ENCODE data around the gene CEBPZOS.

Gene CEBPZOS

DNA sequence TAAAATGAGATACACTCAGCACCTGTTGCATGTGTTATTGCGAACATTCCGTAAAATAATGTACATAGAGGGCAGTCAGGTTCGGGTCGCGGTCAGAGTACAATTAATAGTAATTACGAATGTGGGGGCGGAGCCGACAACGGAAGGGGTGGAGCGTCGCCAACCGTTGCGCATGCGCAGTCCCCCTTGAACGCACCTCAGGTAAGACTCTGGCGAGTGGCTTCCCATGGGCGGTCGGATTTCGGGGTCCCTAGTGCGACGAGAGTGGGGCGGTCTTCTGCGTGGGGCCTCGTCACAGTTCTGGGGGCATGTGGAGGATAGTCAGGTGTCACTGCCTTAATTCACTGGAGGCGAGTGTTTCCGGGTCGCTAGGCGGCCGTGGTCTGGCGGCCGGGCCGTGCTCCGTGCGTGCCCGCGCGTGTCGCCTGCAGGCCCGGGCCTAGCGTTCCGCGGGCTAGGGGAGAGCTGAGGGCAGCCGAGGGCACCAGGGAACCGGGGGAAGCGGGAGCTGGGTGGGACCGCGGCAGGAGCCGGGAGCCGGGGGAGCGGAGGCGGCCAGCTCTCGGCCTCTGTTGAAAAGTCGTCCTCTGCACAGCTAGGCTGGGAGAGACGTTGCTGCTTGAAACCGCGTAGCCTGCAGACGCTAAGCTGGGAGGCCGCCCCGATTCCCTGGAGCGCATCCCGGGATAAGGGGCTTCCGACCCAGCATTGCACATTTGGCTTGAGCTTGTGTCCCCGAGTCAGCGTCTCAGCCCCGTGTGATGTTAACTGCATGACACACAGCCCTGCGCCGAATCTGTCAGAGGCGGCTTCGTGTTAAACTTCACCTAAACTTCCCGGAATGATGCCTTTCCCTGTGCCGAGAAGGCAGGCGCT, at the start of gene CEBPZOS:
Gene CEBPZOS, plus strand, starts transcription at position 177 of the 876 bp plus-strand sequence. CDS start 3,209 bp downstream, outside the sequence.
- DNase-seq, result peak; percentile 91

DNA sequence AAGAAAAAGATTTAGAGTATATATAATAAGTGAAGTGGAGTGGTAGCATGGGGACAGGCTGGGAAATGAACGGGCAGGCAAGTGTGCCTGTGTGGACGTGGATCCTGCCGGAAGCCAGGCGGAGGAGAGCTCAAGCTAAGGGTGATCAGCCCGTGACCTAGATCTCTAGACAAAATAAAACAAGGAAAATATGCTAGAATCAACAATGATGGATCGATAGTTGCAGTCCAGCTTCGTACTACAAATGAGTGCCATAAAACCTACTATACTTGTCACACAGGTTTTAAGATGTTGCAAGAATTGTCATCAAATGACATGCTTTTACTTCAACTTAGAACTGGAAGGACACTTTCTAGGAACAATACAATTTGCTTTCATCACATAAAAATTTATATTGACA, 48.0 kb upstream of the CEBPZOS start:
- DNase-seq, result no peak

DNA sequence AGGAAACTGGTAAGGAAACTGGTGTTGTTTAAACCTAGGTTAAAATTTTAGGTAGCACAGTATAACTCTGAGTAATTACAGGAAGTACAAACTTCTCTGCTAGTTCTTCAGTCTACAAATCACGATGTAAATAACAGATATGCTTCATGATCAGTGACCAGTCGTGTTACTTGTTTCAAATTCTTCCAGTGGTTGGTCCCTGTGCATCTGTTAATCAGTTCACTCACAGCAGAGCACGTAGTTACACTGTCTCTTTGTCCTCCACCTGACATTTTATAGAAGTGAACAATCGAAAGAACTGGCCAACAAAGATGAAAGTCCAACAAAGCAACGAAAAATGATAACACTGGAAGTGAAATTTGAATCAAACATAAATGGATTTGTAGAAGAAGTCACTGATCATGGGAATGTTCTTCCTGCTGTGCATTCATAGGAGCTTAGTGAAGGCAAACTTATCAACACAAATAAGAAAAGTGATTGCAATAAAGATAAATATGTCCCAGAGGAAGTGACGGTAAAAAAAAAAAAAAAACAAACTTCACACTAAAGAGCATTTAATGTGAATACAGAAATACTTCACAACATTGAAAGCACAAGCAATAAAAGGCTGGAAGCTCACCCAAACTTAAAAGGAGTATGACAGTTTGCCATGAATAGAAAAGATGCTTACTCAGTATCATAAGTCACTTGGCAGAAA, 46.5 kb upstream of the CEBPZOS start:
- DNase-seq, result no peak

DNA sequence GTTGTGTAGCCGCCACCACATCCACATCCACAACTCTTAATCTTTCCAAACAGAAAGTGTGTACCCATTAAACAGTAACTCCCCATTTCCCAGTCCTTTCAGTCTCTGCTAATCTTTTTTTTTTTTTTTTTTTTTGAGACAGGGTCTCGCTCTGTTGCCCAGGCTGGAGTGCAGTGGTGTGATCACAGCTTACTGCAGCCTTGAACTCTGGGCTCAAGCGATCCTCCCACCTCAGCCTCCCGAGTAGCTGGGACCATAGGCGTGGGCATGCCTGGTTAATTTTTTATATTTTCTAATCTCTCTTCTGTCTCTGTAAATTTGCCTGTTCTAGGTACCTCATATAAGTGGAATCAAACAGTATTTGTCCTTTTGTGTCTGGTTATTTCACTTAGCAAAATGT, 43.1 kb upstream of the CEBPZOS start:
- no peak for DNase-seq

DNA sequence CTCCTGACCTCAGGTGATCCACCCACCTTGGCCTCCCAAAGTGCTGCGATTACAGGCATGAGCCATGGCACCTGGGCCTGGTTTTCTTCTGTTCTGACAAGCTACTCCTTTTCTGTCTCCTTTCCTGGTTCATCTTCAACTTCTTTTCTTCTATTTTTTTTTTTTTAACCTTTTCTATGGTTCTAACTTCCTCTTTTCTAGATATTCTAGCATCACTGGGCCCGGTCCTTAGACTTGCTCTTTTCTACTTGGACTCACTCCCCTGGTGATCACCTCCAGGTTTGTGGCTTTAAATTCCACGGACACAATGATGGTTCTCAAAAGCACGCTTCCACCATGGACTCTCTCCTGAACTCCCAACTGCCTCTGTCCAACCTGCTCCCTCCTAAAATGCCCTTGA, 41.5 kb upstream of the CEBPZOS start:
- DNase-seq, result no peak

DNA sequence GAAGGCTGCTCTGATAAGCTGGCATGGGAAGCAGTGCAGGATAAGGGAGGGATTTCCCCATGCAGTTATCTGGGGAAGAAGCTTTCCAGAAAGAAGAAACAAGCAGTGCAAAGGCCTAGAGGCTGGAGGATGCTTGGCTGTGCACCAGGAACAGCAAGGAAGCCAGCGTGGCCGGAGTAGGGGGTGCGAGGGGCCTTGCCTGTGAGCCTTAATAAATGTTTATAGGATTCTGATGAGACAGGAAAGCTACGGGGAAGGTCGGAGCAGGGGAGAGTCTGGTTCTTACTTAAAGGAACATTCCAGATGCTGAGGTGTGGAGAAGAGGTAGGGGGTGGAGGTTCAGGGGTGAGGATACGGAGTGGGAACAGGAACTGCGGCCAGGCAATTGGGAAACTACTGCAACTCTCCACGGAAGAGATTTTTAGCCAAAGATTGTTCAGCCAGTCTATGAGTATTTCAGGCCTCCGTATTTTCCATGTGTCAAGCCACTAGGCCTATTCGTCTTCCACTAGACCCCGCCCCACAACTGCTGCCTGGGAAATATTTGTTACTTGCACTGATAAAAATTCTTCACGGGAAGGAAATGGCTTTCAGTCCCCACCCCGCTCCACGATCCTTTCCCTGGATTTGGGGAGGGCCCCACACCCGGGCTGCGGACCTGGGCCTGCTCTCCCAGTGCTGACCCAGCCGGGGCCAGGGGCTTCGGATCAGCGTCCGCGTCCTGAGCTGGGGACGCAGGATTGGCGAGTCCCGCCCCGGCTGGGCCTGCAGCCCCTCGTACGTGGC, 40.0 kb upstream of the CEBPZOS start:
- DNase-seq, result peak; percentile 84

DNA sequence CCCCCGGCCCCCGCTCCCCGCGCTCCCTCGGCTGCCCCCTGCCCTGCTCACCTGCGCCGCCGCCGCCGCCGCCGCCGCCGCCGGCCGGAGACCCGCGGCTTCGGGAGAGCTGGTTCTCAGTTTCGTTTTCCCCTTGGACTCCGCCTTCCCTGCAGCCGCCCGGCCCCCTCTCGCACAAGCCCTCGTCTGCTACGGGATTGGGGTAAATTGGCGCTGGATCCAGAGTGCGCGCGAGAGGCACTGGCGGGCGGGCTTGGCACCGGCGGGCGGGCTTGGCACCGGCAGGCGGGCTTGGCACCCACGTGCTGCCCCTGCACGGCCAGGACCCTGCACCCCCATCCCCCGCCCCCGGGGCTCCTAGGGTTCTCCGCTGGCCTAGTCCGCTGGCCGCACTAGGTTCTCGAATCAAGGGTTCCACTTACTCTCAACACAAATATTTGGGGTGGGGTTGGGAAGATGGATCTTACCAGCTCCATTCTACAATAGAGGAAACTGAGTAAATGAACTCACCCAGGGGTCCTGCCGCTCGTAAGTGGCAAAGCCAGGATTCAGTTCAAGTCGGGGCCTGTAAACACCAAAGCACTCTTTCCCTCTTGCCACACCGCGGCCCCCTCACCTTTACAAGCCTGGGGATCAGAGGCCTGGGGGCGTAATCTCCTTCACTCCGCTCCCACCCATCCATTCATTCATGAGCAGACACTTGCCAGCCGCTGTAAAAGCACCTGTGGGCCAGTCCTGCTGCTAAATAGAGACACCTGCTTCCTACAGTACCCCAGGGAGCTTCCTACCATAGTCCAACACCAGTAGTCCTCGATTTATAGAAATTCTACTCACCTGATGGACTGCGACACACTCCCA, 39.2 kb upstream of the CEBPZOS start, which contains the start of gene EIF2AK2:
Gene EIF2AK2, minus strand, starts transcription at position 124 of the 858 bp plus-strand sequence. CDS start 9,174 bp downstream, outside the sequence.
- DNase-seq, result peak; percentile 94

DNA sequence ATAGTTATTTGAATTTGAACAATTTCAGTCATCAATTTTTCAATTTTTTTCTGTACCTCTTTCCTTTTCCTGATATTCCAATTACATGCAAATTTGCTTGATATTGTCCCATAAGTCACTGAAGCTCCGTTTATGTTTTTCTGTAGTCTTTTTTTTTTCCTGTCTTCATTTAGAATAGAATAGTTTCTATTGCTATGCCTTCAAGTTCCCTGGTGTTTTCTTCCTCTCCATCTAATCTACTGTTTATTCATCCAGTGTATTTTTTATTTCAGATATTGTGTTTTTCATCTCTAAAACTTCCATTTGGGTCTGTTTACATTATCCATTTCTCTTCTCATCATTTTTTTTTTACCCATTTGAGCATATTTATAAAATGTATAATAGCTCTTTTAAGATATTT, 31.5 kb upstream of the CEBPZOS start:
- no peak for DNase-seq

DNA sequence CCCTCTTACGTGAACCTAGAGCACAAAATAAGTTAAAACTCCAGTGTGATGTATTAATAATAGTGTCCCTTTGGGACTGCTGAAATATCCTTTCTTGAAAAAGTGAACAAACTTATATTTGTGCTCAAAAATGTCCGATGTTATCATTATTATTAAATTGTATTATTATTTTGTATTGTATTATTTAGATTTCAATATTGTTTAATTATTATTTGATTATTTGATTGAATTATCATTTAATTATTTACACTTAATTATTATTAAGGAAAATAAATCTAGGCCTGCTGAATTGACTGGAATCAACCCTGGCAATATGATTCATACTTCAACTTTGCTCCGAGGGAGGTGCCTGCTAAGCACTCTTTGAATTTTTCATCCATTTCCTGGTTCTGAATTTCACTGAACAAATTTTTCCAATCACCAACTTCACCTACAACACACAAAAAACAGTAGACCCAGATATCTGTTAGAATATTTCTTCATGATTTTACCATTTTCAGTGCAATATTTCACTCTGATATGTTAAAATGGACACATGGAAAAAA, 28.6 kb upstream of the CEBPZOS start:
- DNase-seq, result no peak

DNA sequence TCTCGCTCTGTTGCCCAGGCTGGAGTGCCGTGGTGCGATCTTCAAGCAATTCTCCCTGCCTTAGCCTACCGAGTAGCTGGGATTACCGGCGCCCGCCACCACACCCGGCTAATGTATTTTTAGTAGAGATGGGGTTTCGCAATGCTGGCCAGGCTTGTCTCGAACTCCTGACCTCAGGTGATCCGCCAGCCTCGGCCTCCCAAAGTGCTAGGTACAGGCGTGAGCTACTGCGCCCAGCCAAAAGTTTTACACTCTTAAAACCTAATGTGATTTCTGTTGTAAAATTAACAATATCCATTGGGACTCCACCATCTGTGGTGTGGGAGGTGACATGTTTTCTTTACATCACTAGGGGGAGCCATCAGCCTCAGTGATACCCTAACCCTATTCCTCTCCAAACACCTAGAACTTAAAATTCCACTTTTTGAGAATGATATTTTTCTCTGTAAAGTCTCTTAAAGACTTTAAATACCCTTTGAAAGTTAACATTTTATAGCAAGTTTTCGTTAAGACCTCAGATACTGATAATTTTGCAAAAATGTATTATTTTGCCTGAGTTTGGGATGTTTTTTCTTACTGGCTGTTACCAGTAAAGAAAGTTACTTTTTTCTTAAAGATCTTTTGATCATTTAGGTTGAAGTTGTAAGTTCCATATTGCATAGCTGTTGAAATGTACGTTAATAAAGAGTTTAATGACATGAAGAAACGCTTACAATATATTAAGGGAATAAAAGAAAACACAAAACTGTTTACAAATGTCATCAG, 27.9 kb upstream of the CEBPZOS start:
- no peak for DNase-seq

DNA sequence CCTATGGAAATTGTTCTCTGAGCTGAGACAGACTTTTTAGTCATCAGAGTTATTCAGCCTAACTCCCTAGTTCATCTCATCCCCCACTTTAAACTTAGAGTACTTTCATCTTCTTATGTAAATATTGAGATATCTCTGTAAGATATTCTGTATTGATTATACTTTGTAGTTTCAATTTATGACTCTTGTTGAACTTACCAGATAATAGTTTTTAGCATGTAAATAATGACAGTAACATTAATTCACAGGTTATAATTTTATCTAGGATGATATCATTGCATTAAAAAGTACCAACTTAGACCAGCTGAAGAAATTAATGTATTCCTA, 24.7 kb upstream of the CEBPZOS start:
- DNase-seq, result no peak

DNA sequence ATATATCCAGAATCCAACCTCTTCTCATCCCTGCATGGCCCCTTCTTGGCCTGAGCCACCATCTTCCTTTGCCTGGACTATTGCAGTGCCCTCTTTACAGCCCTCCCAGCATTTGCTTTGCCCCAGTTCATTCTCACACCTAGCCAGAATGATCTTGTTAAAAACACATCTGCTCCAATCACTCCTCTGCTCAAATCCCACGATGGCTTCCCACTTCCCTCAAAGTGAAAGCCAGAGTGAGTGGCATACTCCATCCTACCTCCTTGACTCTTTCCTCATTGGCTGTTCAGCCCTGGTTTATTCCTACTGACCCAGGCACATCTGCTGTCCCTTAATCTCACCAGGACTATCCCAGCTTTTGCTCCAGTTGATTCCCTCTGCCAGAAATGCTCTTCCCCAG, 22.6 kb upstream of the CEBPZOS start:
- no peak for DNase-seq

DNA sequence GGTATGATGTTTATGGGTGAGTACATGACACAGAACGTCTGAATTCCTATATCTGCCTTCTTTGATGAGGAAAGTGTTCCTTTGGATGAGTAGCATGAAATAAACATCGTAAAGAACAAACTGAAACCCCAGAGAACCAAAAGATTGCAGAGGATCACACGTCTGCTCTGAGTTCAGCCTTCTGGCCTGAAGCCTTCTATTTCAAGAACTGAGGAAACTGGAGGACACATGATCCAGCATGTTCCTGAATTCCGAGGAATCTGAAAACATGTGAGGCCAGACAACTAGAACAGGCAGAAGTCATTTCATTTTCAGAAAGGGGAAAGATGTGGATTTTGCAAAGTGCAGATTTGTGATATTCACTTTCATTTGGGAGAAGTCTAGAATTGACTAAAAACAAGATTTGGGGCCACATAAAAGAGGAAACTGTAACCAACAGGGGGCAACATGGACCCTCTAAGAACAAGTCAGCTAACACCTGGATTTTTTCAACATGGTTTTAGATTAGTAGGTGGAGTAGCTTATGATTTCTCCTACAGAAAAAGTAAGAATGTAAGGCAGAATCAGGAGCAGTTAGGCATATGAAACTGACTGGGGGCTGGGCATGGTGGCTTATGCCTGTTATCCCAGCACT, 16.2 kb upstream of the CEBPZOS start:
- DNase-seq, result no peak

DNA sequence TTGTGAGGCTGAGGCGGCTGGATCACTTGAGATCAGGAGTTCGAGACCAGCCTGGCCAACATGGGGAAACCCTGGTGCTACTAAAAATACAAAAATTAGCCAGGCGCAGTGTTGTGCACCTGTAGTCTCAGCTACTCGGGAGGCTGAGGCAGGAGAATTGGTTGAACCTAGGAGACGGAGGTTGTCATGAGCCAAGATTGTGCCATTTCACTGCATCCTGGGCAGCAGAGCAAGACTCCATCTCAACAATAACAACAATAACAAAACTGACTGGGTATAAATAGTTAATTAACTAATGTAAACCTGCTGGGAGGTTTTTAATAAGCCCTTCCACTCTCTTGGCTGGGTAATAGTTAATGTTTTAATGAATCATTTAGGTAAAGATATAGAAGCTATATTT, 15.7 kb upstream of the CEBPZOS start:
- DNase-seq, result no peak

DNA sequence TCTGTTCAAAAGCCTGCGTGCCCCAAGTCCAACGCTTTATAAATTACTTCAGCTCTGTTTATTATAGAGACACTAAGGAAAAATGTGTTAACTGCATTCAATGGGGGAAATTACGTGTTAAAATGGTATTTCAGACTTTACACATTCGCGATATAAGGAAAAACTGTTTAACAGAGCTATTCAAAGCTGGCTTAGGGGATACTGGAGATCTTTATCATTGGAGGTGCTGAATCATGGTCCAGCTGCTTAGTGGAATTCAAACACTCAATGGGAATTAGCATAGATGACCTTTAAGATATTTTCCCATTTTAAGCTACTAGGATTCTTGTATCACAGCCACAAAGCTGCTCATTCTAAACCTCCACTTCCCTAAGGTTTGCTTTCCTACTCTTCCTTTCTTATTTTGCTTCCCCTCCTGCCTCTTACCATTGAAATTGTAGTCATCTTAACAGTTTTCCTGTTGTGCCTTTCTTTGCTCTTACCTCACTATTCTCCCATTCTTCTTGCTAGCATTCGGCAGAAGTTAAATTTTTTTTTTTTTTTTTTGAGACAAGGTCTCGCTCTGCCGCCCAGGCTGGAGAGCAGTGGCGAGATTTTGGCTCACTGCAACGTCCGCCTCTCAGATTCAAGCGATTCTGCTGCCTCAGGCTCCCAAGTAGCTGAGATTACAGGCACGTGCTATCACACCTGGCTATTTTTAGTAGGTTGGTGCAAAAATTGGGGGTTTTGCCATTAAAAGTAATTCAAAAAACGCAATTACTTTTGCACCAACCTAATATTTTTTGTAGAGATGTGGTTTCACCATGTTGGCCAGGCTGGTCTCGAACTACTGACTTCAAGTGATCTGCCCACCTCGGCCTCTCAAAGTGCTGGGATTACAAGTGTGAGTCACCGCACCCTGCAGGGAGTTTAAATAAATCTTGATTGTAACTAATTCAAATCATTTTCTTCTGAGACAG, 14.3 kb upstream of the CEBPZOS start:
- DNase-seq, result no peak

DNA sequence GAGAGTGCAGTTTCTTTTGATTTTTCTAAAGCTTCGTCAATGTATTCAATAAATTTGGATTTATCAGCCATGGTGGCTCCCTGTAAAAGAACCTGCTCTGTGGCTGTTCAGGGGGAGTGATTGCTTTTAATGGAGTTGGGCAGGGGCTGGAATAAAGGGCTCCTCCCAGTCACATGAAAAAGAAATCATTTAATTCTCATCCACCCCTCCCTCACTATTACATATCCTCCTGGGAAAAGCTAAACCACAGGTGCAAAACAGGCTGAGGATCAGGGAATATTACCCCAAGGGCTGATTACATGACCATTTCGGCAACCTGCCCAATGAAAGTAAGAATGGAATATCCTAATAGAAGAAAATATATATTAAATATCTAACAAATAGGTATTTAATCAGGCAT, 7.7 kb upstream of the CEBPZOS start, which contains the start of gene SULT6B1:
Gene SULT6B1, minus strand, starts transcription at position 101 of the 400 bp plus-strand sequence. Its CDS starts 30 bp downstream, at position 71.
- DNase-seq, result no peak

DNA sequence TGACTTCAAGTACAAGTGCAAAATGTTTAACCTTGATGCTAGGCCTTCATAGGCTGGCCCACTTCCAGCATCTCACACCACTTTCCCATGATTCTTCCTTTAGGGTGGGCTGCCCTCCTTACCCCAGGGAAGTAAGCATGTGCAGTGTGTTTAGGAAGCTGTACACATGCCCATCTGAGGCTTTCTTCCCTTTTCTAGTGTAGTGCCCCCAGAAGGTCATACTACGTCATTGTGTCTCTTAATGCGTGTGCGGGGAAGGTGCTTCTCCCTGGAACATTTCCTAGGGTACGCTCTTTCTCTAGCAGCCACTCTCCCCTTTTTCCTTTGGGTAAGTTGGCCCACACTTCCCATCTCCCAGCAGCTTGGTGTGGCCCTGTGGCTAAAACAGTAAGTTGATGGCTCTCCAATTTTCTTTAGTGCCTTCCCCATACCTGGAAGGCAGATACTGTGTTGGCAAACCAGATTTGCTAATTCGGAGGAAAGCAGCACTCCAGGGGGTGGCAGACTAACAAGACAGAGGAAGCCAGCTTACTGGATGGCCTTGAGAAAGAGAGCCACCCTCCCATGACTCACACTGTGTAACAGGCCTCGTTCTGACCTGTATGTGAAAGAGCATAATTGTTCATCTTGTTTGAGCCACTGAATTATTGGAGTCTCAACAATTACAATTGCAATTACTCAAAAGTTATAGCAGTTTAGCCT, 6.7 kb upstream of the CEBPZOS start:
- DNase-seq, result no peak

DNA sequence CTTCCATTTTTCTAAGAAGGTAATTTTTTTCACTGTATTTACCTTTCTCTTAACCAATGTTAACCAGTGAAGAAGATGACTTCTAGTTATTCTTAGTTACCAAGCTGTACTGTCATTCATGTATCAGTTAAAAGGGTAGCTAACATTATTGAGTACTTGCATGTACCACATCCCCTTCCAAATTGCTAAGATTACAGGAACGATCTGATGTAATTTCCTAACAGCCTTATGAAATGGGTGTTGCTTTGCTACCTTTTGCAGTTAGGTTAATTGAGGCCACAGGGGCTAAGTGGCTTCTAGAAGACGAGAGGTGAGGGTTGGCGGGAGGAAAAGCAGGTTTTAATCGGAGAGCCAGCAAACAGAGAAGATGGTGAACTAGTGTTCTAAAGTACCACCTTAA, 6.0 kb upstream of the CEBPZOS start:
- DNase-seq, result no peak

DNA sequence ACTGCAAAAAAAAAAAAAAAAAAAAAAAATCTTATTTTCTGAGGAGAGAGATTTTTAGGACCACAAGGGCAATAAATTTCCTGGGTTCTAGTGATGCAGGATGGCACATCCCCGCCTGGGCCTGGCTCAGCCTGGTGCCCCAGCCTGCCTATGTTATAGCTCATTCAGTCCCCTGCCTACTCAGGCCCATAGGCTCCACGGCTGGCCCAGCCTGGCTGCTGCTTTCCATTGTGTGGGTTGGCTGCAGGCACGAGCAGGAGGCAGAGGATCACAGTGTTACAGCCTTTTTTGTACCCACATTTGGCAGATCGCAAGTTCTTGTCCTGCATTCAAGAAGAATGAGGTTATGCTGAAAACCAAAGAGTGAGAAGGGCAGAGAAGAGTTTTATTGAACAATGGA, 5.0 kb upstream of the CEBPZOS start:
- no peak for DNase-seq

Data from right forelimb (tissue), 1 donor.